Amniotic epithelial cell (primary cell): ENCODE data around the gene KRT15.

Experiments
- DNase-seq: peaks from one replicate; pipeline ENCODE4 v3.0.0-alpha.2; 2010; ENCODE audit warnings: low read depth

KRT15 gene

GRCh38 chr17:41504246-41504977 lies 14.3 kb downstream of the KRT15 start:
- DNase-seq, result peak; percentile 38

GRCh38 chr17:41503202-41503601 lies 15.5 kb downstream of the KRT15 start:
- no peak for DNase-seq

DNA sequence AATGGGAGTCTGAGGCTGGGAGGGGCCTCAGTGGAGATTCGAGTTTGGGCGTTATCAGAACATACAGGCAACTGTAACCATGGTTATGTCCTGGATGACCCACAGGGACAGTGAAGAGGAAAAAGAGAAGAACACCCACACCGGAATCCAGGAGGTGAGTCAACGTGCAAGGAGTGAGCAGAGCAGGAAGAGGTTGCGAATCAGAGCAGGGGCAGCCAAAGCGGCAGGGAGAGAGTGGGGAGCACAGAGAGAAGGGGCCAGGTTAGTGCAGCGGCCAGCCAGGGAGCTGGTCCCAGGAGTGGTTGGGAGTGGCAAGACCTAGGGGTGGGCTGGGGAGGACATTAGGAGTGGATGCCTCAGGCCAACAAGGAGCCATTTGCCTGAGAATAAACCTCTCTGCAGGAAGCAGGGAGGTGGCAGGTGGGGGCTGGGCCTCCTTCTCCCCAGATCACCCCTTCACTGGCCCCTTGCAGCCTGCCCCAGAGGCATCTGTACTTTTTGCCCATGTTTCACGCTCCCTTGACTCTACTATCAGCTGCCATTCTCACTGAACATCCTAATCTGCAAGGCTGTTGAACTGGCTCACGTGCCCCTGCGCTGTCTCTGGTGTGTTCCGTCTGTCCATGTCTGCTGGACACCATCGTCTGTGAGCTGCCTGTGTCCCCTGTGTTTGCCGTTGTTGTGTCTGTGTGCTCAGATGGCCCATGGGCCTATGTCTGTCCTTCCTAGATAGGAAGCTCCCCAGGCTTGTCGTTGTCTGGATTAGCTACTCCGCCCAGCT lies 18.4 kb downstream of the KRT15 start:
- peak; percentile 69 for DNase-seq

- DNase-seq, result no peak
Measured at GRCh38 chr17:41499714-41500113, 19.0 kb downstream of the KRT15 start.

DNA sequence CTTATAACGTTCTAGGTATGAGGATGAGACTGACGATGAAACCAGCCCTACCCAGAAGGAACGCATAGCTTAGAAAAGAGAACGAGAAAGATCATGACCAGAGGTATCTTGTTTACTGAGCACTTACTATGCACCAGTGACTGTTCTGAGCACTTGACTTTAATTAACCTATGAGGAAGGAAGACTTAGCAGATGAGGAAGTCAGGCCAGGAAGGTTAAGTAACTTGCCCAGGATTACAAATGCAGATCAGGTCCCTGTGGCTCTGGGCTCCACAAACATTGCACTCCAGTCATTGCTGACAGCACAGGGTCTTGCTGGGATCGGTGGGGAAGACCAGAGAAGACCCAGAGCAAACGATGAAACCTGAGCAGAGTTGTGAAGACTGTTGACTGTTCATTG lies 20.4 kb downstream of the KRT15 start:
- no peak for DNase-seq

- peak; percentile 89 for DNase-seq
Measured at GRCh38 chr17:41496803-41497484, 21.7 kb downstream of the KRT15 start.

- DNase-seq, result no peak
Measured at GRCh38 chr17:41494524-41494923, 24.2 kb downstream of the KRT15 start.

DNA sequence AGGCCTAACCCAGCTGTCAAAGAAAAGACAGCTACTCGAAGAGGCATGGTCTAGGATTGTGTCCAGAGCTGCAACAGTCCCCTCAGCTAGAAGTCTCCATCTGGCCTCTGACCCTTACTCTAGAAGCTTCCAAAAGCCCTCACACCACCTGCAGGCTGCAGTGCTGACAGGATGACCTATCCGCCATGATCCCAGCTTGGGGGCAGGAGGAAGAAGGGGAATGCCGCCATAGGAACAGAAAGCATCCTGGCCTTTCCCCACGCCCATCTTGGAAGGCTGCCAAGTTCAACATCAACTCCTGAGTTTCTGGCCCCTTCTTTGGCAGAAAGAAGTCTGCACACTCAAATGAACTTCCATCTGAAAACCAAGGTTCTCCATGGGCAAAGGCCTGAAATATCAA lies 25.9 kb downstream of the KRT15 start:
- DNase-seq, result peak; percentile 33

GRCh38 chr17:41492351-41492750 lies 26.3 kb downstream of the KRT15 start:
- DNase-seq, result peak; percentile 84

- no peak for DNase-seq
Measured at GRCh38 chr17:41491476-41491875, 27.2 kb downstream of the KRT15 start.

DNA sequence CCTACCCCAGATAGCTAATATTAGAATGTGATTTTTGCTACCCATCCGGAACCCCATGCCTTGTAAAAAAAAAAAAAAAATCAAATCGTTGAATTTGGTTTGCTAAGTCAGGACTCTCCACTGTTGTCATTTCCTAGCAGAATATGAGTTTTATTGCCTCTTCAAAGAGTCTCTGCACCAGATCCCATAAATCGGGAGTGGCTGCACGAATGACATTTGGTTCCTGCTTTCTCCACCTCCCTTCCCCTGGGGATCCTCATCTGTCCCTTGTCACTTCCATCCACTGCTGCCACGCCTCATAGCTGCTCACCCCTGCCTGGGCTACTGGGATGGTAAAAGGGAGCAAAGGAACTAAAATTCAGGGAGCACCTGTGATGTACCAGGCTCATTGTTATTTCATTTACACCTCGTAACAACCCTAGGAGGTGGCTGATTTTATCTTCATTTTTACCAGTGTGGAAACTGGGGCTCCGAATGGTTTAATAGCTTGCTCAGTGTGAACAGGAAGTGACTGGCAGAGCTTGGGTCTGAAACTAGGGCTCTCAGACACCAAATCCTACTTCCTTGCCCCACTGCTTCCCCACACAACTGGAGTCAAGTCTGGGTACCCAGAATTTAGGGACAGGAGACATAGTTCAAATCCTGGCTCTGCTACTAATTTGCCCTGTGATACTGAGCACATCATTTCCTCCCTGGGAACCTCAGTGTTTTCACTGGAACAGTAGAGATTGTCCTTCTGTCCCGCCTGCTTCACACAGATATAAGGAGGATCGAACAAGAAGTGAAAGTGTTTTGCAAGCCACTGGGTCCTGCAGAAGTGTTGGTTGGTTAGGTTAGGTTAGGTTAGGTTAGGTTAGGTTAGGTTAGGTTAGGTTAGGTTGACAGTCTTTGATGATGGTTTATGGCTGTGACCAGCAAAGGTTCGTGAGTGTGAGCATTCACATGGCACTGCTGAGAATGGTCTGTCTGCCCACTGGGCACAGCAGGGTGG lies 28.4 kb downstream of the KRT15 start:
- DNase-seq, result no peak

DNA sequence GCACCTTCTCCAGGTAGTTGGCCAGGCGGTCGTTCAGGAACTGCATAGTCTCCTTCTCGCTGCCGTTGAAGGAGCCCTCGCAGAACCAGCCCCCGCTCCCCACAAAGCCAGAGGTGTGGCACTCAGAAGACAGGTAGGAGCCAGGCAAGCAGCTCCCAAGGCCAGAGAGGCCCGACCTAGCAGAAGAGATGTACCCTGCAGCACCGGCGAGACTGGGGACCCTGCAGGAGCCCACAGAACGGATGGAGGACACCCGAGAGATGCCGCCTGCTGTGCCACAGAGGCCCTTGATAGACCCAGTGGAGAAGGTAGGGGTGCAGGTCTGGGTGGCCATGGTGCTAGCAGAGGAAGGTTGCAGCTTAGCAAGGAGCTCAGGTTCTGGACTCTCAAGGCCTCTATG lies 29.2 kb downstream of the KRT15 start, which contains the start of gene KRT36:
TSS of gene KRT36 (minus strand) at position 380 of the 400 bp plus-strand sequence. CDS start at position 334, 46 bp downstream.
- DNase-seq, result no peak

DNA sequence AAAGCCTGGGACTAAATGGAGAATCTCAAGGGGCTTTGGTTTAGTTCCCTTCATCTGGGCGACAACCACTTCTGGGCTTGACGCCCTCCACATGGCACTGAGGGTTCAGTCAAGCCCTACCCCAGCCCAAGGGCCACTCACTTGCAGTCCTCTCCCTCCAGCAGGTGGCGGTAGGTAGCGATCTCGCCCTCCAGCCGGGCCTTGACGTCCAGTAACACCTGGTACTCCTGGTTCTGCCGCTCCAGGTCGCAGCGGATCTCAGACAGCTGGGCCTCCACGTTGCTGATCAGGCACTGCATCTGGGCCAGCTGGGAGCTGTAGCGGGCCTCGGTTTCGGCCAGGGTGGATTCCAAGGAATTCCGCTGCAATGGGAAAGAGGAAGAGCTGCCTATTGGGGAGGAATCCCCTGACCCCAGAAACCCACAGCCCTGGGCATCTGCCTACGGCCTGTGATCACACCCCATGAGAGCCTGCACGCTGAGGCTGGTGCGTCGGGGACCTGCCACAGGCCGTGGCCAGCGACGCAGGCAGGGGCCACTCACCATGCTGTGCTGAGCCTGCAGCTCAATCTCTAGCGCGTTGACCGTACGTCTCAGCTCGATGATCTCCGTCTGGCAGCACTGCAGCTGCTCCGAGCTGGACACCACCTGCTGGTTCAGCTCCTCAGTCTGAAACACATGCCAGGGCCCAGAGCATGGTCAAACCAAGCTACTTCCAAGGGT lies 31.7 kb downstream of the KRT15 start:
- no peak for DNase-seq

DNA sequence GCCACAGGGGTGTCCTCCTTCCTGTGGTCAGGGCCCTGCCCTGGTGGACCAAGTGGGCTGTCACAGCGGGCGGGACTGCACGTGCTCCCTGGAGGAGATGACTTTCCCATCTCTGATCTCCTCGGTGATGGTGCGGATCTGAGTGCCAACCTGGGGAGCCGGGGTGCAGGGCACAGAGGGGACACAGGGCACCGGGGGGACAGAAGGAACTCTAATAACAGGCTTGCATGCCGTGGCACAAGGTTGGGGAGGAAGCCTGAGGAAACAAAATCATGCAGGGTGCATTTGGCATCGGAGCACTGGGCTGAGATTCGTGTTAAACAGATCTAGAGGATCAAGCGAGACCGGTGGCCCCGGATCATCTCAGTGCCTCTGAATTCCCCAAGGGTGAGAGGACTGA lies 32.4 kb downstream of the KRT15 start:
- no peak for DNase-seq

DNA sequence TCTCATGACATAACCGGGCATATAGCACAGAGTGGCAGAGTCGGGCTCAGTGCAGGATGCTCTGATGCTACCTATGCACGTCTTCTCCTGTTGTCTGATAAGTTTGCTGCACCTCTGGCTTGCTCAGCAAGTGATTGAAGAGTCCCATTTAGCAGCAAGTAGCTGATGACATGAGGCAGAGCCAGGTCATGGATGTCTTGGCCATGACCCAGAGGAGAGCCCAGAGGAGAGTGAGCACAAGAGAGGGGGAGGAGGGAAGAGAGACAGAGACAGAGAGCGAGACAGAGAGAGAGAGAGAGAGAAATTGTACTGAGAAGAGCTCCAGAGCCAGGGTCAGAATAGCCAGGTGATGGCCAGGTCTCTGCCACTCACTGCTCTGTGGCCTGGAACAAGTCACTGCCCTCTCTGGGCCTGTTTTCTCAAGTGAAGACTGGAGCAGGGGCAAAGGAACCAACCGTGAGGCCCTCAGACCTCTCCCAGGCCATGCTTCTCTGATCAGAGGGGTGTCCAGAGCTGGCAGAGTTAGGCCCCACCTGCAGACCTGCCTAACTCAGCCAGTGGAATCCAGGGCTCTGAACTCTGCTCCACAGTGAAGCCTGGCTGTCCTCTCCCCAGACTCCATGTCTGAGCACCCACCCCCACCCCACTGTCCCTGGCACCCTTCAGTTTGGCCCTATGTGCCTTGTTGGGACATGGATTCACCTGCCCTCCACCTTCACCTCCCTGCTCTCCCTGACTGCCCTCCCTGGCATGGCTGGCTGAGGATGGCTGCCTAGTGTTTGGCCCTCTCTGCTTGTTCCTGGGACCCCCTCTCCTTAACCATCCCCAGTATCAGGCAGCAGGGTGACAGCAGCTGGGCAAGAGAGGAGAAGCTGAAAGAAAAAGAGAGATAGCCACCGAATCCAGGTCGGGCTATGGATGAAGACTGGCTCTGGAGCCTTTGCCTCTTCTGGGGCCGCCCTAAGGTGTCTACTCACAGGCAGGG lies 33.5 kb downstream of the KRT15 start:
- no peak for DNase-seq

DNA sequence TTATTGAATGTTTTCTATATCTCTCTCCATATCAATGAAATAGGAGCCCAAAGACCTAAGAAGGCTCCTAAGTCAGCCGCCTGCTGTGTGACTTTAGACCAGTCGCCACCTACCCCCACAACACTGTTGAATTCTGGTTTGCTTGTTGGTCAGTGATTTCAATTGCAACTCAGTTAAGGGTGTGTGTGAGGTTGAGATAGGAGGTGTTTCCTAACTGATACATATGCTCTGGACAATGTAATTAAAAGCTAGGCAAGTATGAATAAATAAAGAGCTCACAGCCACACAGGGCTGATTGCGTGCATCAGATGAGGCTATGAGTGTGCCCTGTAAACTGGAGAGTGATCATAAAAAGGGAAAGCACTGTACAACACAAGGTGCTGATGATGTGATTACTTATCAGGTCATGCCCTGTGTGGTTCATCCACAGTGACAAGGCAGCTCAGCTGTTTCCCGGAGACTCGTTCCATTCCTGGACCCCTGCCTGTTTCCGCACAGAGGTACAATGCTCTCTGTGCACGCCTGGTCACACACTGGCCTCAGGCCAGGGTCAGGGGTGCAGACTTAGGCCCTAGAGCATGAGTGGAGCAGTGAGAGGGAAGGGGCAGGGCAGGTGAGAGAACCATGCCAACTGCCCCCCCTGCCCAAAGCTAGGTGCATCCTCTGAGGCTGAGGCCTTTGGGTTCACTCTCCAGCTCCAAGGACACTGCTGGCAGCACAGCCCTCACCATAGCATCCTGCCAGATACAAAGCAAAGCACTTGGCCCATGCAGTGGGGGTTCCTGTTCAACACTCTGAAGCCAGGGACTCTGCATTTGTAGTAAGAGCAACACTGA lies 34.5 kb downstream of the KRT15 start:
- peak; percentile 41 for DNase-seq

DNA sequence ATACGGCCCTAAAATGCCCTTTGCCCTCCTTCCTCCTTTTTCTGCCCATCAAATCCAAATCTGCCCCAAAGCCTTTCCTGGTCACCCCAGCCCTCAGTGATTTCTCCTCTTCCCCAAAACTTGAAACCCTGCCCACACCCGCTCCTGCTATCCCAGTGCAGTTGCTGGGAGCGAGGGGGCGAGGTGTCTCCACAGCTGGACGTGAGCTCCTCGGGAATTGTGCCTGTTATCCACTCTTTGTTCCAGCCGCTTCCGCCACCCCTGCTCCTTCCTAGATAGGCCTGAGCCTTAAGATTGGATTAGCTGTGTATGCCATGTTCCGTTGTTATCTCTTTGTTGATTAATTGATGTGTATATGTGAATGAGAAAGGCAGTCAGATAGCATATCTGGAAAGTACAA lies 35.2 kb downstream of the KRT15 start:
- peak; percentile 48 for DNase-seq

GRCh38 chr17:41481036-41481435 lies 37.7 kb downstream of the KRT15 start, which contains the start of gene KRT35:
KRT35 (minus strand) TSS chr17:41481151; CDS start chr17:41481097, 54 bp downstream.
- no peak for DNase-seq

GRCh38 chr17:41480581-41480980 lies 38.1 kb downstream of the KRT15 start:
- no peak for DNase-seq
